ENCODE data around the gene APBB2. TPM values are rescaled to one million over a fixed set of nuclear protein-coding genes. Genes with fewer than 3 reads are reported as not detected.

Gene APBB2
- total RNA-seq, 1 experiment from 2014 or later, result 46.0 TPM

GRCh38 chr4:41081847-41082246 lies 132.5 kb downstream of the APBB2 start:
- POLR2A ChIA-PET (ENCODE audit: unreplicated experiment), result no interaction called here
- peaks cover 6% of the 10 kb centered on the region; the same call in 1 of the 2 replicates for H4K20me1 ChIP-seq (ENCODE audit: insufficient read depth)
- H3K4me3 ChIP-seq, result no peak overlapping the region
- BruUV-seq (replicated peaks), result no TSS peak
- no peak overlapping the region for H3K4me2 ChIP-seq
- no peaks in the 10 kb centered on the region for H3K27me3 ChIP-seq (ENCODE audit: insufficient read depth, low read depth)
- no peak for DNase-seq
- H3F3A ChIP-seq (ENCODE audit: insufficient read depth, low read depth), result no peaks in the 10 kb centered on the region
- CTCF ChIA-PET, result no interaction called here
- no peaks in the 10 kb centered on the region for H3K9me2 ChIP-seq (ENCODE audit: insufficient read depth)
- H3K4me1 ChIP-seq (replicated peaks; ENCODE audit: insufficient read depth), result no peaks in the 10 kb centered on the region
- TF ChIP-seq CTCF (conservative IDR thresholded peaks at IDR 0.05) (no peak), EZH2 (IDR thresholded peaks at IDR 0.05; ENCODE audit: low read depth) (no peak)
- no peaks in the 10 kb centered on the region for H3K36me3 ChIP-seq (ENCODE audit: low read depth)
- H3K79me2 ChIP-seq (ENCODE audit: low read depth), result no peaks in the 10 kb centered on the region
- H2AFZ ChIP-seq, result no peak overlapping the region
- intact Hi-C loops (cut with micrococcal nuclease; ENCODE audit: unreplicated experiment), result no loop called here
- no peak overlapping the region for H3K27ac ChIP-seq
- H3K9me3 ChIP-seq (ENCODE audit: insufficient read depth, low read depth), result peaks cover 9% of the 10 kb centered on the region; the same call in 1 of the 2 replicates

- Histone ChIP-seq H3K9me2 (ENCODE audit: insufficient read depth) (no peaks in the 10 kb centered on the region), H2AFZ (no peak overlapping the region), H3K36me3 (ENCODE audit: low read depth) (no peaks in the 10 kb centered on the region), H3K9me3 (ENCODE audit: insufficient read depth, low read depth) (peaks cover under 1% of the 10 kb centered on the region; the same call in 1 of the 2 replicates), H3F3A (ENCODE audit: insufficient read depth, low read depth) (no peaks in the 10 kb centered on the region), H3K27me3 (ENCODE audit: insufficient read depth, low read depth) (no peaks in the 10 kb centered on the region), H3K79me2 (ENCODE audit: low read depth) (no peaks in the 10 kb centered on the region), H3K4me3 (no peak overlapping the region), H3K4me1 (replicated peaks; ENCODE audit: insufficient read depth) (no peaks in the 10 kb centered on the region), H3K27ac (no peak overlapping the region), H3K4me2 (no peak overlapping the region), H4K20me1 (ENCODE audit: insufficient read depth) (peaks cover 6% of the 10 kb centered on the region; the same call in 1 of the 2 replicates)
- no peak for TF ChIP-seq EZH2 (IDR thresholded peaks at IDR 0.05; ENCODE audit: low read depth)
- no peak for TF ChIP-seq CTCF (conservative IDR thresholded peaks at IDR 0.05)
- no peak for DNase-seq
- ChIA-PET CTCF (no interaction called here), POLR2A (ENCODE audit: unreplicated experiment) (no interaction called here)
- intact Hi-C loops (cut with micrococcal nuclease; ENCODE audit: unreplicated experiment), result no loop called here
- no TSS peak for BruUV-seq (replicated peaks)
Observed at GRCh38 chr4:41080976-41081375, 133.4 kb downstream of the APBB2 start.

- H3K79me2 ChIP-seq (ENCODE audit: low read depth), result no peaks in the 10 kb centered on the region
- no peak for DNase-seq
- H3K4me2 ChIP-seq, result no peak overlapping the region
- H3K27me3 ChIP-seq (ENCODE audit: insufficient read depth, low read depth), result no peaks in the 10 kb centered on the region
- TF ChIP-seq EZH2 (IDR thresholded peaks at IDR 0.05; ENCODE audit: low read depth) (no peak), CTCF (conservative IDR thresholded peaks at IDR 0.05) (no peak)
- no peak overlapping the region for H2AFZ ChIP-seq
- H3K9me3 ChIP-seq (ENCODE audit: insufficient read depth, low read depth), result no peaks in the 10 kb centered on the region
- intact Hi-C loops (cut with micrococcal nuclease; ENCODE audit: unreplicated experiment), result no loop called here
- no peaks in the 10 kb centered on the region for H3K9me2 ChIP-seq (ENCODE audit: insufficient read depth)
- no peak overlapping the region for H3K4me3 ChIP-seq
- BruUV-seq (replicated peaks), result no TSS peak
- no peaks in the 10 kb centered on the region for H3F3A ChIP-seq (ENCODE audit: insufficient read depth, low read depth)
- no peaks in the 10 kb centered on the region for H3K4me1 ChIP-seq (replicated peaks; ENCODE audit: insufficient read depth)
- H3K27ac ChIP-seq, result no peak overlapping the region
- CTCF ChIA-PET, result no interaction called here
- no peaks in the 10 kb centered on the region for H3K36me3 ChIP-seq (ENCODE audit: low read depth)
- peaks cover 6% of the 10 kb centered on the region; the same call in 1 of the 2 replicates for H4K20me1 ChIP-seq (ENCODE audit: insufficient read depth)
- POLR2A ChIA-PET (ENCODE audit: unreplicated experiment), result no interaction called here
Observed at GRCh38 chr4:41079881-41080560, 134.3 kb downstream of the APBB2 start.
